WTC11 (cell line): Measurements from ENCODE around the gene CRAMP1. TPM values are rescaled to one million over a fixed set of nuclear protein-coding genes. Genes with fewer than 3 reads are reported as not detected.

Source experiments
- ATAC-seq: fragments of 200-7000 bp; cut with Tn5 transposase; 2 replicates; pipeline ENCODE4 v1.10.0; 2021; ENCODE audit warnings: mild to moderate bottlenecking, moderate library complexity
- CTCF ChIA-PET: fragments of 300-600 bp; sonication (Branson Sonifier 250); formaldehyde crosslinking; loops from one replicate; lab custom pipeline; 2021; ENCODE audit warnings: antibody characterized with exemption; lab: Charles Lee
- POLR2A ChIA-PET: fragments of 350-600 bp; sonication (Branson Sonifier 250); formaldehyde crosslinking; loops from one replicate; lab custom pipeline; 2021; ENCODE audit warnings: antibody characterized with exemption; lab: Charles Lee
- DNase-seq: peaks from one replicate; pipeline ENCODE4 v3.0.0; 2021; ENCODE audit warnings: low spot score
- H3K27ac Mint-ChIP-seq: 2 replicates; pipeline ENCODE4 v1.8.0; 2021; ENCODE audit warnings: mixed read lengths
- H3K27me3 Mint-ChIP-seq: 2 replicates; pipeline ENCODE4 v1.8.0; 2021; ENCODE audit warnings: low read depth, mild to moderate bottlenecking, moderate library complexity, mixed read lengths
- H3K36me3 Mint-ChIP-seq: 2 replicates; pipeline ENCODE4 v1.8.0; 2021; ENCODE audit warnings: mixed read lengths
- H3K4me1 Mint-ChIP-seq: 2 replicates; pipeline ENCODE4 v1.8.0; 2022; ENCODE audit warnings: mixed read lengths
- H3K4me3 Mint-ChIP-seq: 2 replicates; pipeline ENCODE4 v1.8.0; 2021; ENCODE audit warnings: mild to moderate bottlenecking, moderate library complexity, mixed read lengths
- H3K9me3 Mint-ChIP-seq: 2 replicates; pipeline ENCODE4 v1.8.0; 2021; ENCODE audit warnings: mixed read lengths
- EMX1 ChIP-seq: fragments of 250-450 bp; sonication (Bioruptor Pico); IDR thresholded peaks from 2 replicates; pipeline ENCODE4 v1.8.0; 2021; ENCODE audit warnings: mild to moderate bottlenecking
- SMAD4 ChIP-seq: sonication (generic); formaldehyde crosslinking; IDR thresholded peaks from 2 replicates; pipeline ENCODE4 v1.8.0; 2022; ENCODE audit warnings: mild to moderate bottlenecking, missing genetic modification reagents
- TEAD4 ChIP-seq: sonication (generic); formaldehyde crosslinking; IDR thresholded peaks from 2 replicates; pipeline ENCODE4 v1.8.0; 2022; ENCODE audit warnings: mild to moderate bottlenecking, missing genetic modification reagents
- ZNF121 ChIP-seq: sonication (generic); formaldehyde crosslinking; IDR thresholded peaks from 2 replicates; pipeline ENCODE4 v1.8.0; 2023; ENCODE audit warnings: missing genetic modification reagents
- ZNF232 ChIP-seq: sonication (generic); formaldehyde crosslinking; IDR thresholded peaks from 2 replicates; pipeline ENCODE4 v1.8.0; 2022; ENCODE audit warnings: mild to moderate bottlenecking, missing genetic modification reagents
- total RNA-seq: library from RNA; stranded (reverse); gene quantifications from 3 replicates; pipeline ENCODE4 v1.2.3, GENCODE V29; 2021
- TF ChIP-seq, protein P1 (sequence below): sonication (generic); formaldehyde crosslinking; IDR thresholded peaks from 2 replicates; pipeline ENCODE4 v1.8.0; 2022; ENCODE audit warnings: mild to moderate bottlenecking, missing genetic modification reagents
- TF ChIP-seq, protein P2 (sequence below): fragments of 250-450 bp; sonication (Bioruptor Pico); IDR thresholded peaks from 2 replicates; pipeline ENCODE4 v1.9.0; 2021; ENCODE audit warnings: mild to moderate bottlenecking, borderline replicate concordance
- TF ChIP-seq, protein P3 (sequence below): sonication (generic); formaldehyde crosslinking; IDR thresholded peaks from 2 replicates; pipeline ENCODE4 v1.8.1; 2023; ENCODE audit warnings: mild to moderate bottlenecking, missing genetic modification reagents, moderate library complexity
- TF ChIP-seq, protein P4 (sequence below): sonication (generic); formaldehyde crosslinking; IDR thresholded peaks from 2 replicates; pipeline ENCODE4 v1.8.1; 2023; ENCODE audit warnings: mild to moderate bottlenecking, missing genetic modification reagents
- TF ChIP-seq, protein P5 (sequence below): sonication (generic); formaldehyde crosslinking; IDR thresholded peaks from 2 replicates; pipeline ENCODE4 v1.8.0; 2022; ENCODE audit warnings: mild to moderate bottlenecking, missing genetic modification reagents
- TF ChIP-seq, protein P6 (sequence below): sonication (generic); formaldehyde crosslinking; IDR thresholded peaks from 2 replicates; pipeline ENCODE4 v1.8.1; 2023; ENCODE audit warnings: mild to moderate bottlenecking, missing genetic modification reagents, borderline replicate concordance
- TF ChIP-seq, protein P7 (sequence below): fragments of 250-450 bp; sonication (Bioruptor Pico); IDR thresholded peaks from 2 replicates; pipeline ENCODE4 v2.1.2; 2022; ENCODE audit warnings: mild to moderate bottlenecking, moderate library complexity
- TF ChIP-seq, protein P8 (sequence below): sonication (generic); formaldehyde crosslinking; IDR thresholded peaks from 2 replicates; pipeline ENCODE4 v1.8.0; 2023; ENCODE audit warnings: missing genetic modification reagents

The CRAMP1 gene
- total RNA-seq, 1 experiment from 2014 or later = 27.4 TPM

DNA sequence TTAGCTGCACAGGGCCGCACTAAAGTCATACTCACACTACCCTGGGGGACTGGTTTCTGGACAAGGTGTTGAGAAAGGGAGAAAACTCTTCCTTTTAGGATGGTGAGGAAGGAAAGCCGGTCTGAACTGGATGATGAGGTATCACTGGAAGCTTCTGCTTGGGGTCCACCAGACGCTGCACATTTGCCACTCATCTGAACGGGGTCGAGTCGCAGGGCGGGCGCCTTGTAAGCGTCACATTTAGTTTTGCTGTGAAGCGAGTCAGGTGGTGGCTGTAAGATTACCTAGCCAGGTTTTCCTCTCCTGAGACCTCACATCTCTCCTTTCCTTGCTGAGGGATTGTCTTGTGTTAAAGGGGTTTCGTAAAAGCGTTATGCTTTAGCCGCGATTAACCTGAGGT lies 68.2 kb downstream of the CRAMP1 start:
- peak overlapping the region; percentile 90 for H3K27ac Mint-ChIP-seq
- H3K4me3 Mint-ChIP-seq = peak overlapping the region; percentile 90
- no peak for ATAC-seq
- ChIA-PET CTCF (interaction anchor here (0.8 to 2.9 kb wide), 3 partner anchors 26 to 84 kb away, joined by 3 to 10 read pairs (median 3); partner anchors contain the start of gene MAPK8IP3), POLR2A (interaction anchor here (1.3 kb wide), 1 partner anchor 93 kb away, joined by 3 read pairs; no protein-coding TSS in a partner anchor)
- no peak for TF ChIP-seq TEAD4 (CRISPR knock-in tag)
- TF ChIP-seq, protein P1, sequence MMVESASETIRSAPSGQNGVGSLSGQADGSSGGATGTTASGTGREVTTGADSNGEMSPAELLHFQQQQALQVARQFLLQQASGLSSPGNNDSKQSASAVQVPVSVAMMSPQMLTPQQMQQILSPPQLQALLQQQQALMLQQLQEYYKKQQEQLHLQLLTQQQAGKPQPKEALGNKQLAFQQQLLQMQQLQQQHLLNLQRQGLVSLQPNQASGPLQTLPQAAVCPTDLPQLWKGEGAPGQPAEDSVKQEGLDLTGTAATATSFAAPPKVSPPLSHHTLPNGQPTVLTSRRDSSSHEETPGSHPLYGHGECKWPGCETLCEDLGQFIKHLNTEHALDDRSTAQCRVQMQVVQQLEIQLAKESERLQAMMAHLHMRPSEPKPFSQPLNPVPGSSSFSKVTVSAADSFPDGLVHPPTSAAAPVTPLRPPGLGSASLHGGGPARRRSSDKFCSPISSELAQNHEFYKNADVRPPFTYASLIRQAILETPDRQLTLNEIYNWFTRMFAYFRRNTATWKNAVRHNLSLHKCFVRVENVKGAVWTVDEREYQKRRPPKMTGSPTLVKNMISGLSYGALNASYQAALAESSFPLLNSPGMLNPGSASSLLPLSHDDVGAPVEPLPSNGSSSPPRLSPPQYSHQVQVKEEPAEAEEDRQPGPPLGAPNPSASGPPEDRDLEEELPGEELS (CRISPR knock-in tag) = no peak
- TF ChIP-seq EMX1 = no peak
- TF ChIP-seq, protein P2, sequence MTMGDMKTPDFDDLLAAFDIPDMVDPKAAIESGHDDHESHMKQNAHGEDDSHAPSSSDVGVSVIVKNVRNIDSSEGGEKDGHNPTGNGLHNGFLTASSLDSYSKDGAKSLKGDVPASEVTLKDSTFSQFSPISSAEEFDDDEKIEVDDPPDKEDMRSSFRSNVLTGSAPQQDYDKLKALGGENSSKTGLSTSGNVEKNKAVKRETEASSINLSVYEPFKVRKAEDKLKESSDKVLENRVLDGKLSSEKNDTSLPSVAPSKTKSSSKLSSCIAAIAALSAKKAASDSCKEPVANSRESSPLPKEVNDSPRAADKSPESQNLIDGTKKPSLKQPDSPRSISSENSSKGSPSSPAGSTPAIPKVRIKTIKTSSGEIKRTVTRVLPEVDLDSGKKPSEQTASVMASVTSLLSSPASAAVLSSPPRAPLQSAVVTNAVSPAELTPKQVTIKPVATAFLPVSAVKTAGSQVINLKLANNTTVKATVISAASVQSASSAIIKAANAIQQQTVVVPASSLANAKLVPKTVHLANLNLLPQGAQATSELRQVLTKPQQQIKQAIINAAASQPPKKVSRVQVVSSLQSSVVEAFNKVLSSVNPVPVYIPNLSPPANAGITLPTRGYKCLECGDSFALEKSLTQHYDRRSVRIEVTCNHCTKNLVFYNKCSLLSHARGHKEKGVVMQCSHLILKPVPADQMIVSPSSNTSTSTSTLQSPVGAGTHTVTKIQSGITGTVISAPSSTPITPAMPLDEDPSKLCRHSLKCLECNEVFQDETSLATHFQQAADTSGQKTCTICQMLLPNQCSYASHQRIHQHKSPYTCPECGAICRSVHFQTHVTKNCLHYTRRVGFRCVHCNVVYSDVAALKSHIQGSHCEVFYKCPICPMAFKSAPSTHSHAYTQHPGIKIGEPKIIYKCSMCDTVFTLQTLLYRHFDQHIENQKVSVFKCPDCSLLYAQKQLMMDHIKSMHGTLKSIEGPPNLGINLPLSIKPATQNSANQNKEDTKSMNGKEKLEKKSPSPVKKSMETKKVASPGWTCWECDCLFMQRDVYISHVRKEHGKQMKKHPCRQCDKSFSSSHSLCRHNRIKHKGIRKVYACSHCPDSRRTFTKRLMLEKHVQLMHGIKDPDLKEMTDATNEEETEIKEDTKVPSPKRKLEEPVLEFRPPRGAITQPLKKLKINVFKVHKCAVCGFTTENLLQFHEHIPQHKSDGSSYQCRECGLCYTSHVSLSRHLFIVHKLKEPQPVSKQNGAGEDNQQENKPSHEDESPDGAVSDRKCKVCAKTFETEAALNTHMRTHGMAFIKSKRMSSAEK (CRISPR knock-in tag) = no peak
- TF ChIP-seq, protein P3, sequence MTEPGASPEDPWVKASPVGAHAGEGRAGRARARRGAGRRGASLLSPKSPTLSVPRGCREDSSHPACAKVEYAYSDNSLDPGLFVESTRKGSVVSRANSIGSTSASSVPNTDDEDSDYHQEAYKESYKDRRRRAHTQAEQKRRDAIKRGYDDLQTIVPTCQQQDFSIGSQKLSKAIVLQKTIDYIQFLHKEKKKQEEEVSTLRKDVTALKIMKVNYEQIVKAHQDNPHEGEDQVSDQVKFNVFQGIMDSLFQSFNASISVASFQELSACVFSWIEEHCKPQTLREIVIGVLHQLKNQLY (CRISPR knock-in tag) = no peak
- TF ChIP-seq, protein P4, sequence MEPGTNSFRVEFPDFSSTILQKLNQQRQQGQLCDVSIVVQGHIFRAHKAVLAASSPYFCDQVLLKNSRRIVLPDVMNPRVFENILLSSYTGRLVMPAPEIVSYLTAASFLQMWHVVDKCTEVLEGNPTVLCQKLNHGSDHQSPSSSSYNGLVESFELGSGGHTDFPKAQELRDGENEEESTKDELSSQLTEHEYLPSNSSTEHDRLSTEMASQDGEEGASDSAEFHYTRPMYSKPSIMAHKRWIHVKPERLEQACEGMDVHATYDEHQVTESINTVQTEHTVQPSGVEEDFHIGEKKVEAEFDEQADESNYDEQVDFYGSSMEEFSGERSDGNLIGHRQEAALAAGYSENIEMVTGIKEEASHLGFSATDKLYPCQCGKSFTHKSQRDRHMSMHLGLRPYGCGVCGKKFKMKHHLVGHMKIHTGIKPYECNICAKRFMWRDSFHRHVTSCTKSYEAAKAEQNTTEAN (CRISPR knock-in tag) = no peak
- no peaks in the 10 kb centered on the region for H3K27me3 Mint-ChIP-seq
- H3K36me3 Mint-ChIP-seq = peaks cover 26% of the 10 kb centered on the region
- H3K9me3 Mint-ChIP-seq = no peaks in the 10 kb centered on the region
- H3K4me1 Mint-ChIP-seq = peaks cover 31% of the 10 kb centered on the region
- no peak for DNase-seq

DNA sequence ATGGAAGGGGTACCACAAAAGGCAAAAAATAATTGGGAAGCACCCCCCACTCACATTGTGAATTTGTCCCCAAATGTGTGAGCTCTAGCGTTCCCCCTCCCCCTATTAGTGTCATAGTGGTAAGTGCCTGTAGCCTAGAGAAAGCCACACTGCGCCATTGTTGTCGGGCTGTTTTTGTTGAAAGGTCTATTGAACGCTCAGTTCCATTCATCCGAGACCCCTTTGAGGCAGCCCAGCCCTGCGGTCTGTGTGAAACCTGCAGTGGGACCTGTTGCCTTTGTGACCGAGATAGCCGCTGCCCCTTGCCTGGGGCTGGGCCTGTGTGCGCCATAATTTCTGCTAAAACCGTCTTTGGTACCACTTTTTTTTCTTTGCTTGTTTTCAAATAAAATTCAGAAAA lies 68.9 kb downstream of the CRAMP1 start:
- ATAC-seq (no peak), DNase-seq (no peak)
- Mint-ChIP-seq H3K9me3 (no peaks in the 10 kb centered on the region), H3K27ac (peak overlapping the region; percentile 90), H3K27me3 (no peaks in the 10 kb centered on the region), H3K4me3 (peak overlapping the region; percentile 20; the same call in 1 of the 2 replicates), H3K4me1 (peaks cover 31% of the 10 kb centered on the region), H3K36me3 (peaks cover 30% of the 10 kb centered on the region)
- POLR2A ChIA-PET = interaction anchor here (1.3 kb wide), 1 partner anchor 93 kb away, joined by 3 read pairs; no protein-coding TSS in a partner anchor
- CTCF ChIA-PET = interaction anchor here (0.8 to 2.9 kb wide), 2 partner anchors 25 to 43 kb away, joined by 3 to 10 read pairs; partner anchors contain the start of gene MAPK8IP3
- TF ChIP-seq, protein P5, sequence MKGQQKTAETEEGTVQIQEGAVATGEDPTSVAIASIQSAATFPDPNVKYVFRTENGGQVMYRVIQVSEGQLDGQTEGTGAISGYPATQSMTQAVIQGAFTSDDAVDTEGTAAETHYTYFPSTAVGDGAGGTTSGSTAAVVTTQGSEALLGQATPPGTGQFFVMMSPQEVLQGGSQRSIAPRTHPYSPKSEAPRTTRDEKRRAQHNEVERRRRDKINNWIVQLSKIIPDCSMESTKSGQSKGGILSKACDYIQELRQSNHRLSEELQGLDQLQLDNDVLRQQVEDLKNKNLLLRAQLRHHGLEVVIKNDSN (CRISPR knock-in tag) = no peak
- TF ChIP-seq ZNF232 (CRISPR knock-in tag) (no peak), ZNF121 (CRISPR knock-in tag) (no peak), SMAD4 (CRISPR knock-in tag) (no peak)
- TF ChIP-seq, protein P6, sequence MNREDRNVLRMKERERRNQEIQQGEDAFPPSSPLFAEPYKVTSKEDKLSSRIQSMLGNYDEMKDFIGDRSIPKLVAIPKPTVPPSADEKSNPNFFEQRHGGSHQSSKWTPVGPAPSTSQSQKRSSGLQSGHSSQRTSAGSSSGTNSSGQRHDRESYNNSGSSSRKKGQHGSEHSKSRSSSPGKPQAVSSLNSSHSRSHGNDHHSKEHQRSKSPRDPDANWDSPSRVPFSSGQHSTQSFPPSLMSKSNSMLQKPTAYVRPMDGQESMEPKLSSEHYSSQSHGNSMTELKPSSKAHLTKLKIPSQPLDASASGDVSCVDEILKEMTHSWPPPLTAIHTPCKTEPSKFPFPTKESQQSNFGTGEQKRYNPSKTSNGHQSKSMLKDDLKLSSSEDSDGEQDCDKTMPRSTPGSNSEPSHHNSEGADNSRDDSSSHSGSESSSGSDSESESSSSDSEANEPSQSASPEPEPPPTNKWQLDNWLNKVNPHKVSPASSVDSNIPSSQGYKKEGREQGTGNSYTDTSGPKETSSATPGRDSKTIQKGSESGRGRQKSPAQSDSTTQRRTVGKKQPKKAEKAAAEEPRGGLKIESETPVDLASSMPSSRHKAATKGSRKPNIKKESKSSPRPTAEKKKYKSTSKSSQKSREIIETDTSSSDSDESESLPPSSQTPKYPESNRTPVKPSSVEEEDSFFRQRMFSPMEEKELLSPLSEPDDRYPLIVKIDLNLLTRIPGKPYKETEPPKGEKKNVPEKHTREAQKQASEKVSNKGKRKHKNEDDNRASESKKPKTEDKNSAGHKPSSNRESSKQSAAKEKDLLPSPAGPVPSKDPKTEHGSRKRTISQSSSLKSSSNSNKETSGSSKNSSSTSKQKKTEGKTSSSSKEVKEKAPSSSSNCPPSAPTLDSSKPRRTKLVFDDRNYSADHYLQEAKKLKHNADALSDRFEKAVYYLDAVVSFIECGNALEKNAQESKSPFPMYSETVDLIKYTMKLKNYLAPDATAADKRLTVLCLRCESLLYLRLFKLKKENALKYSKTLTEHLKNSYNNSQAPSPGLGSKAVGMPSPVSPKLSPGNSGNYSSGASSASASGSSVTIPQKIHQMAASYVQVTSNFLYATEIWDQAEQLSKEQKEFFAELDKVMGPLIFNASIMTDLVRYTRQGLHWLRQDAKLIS (CRISPR knock-in tag) = no peak
- TF ChIP-seq, protein P7, sequence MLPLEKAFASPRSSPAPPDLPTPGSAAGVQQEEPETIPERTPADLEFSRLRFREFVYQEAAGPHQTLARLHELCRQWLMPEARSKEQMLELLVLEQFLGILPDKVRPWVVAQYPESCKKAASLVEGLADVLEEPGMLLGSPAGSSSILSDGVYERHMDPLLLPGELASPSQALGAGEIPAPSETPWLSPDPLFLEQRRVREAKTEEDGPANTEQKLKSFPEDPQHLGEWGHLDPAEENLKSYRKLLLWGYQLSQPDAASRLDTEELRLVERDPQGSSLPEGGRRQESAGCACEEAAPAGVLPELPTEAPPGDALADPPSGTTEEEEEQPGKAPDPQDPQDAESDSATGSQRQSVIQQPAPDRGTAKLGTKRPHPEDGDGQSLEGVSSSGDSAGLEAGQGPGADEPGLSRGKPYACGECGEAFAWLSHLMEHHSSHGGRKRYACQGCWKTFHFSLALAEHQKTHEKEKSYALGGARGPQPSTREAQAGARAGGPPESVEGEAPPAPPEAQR = no peak
- TF ChIP-seq, protein P8, sequence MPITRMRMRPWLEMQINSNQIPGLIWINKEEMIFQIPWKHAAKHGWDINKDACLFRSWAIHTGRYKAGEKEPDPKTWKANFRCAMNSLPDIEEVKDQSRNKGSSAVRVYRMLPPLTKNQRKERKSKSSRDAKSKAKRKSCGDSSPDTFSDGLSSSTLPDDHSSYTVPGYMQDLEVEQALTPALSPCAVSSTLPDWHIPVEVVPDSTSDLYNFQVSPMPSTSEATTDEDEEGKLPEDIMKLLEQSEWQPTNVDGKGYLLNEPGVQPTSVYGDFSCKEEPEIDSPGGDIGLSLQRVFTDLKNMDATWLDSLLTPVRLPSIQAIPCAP (CRISPR knock-in tag) = no peak
